ENCODE measurements around the gene ZSWIM5.

ZSWIM5 gene

GRCh38 chr1:45043094-45043493, 163.3 kb downstream of the ZSWIM5 start:
- Histone ChIP-seq H3K18ac (ENCODE audit: low read length) (no peak overlapping the region), H4K12ac (ENCODE audit: low read depth, low read length) (no peak overlapping the region), H3K4ac (ENCODE audit: low read depth, low read length) (no peak overlapping the region), H4K8ac (ENCODE audit: low read depth, low read length) (no peak overlapping the region), H3K4me1 (ENCODE audit: control insufficient read depth in 1 of 2, insufficient read depth in 2 of 2, low read length in 2 of 2) (no peaks in the 10 kb centered on the region), H3K27me3 (ENCODE audit: insufficient read depth, low read length) (no peaks in the 10 kb centered on the region), H3K9ac (ENCODE audit: low read length) (no peak overlapping the region), H3K9me3 (ENCODE audit: insufficient read depth, low read depth, low read length) (no peaks in the 10 kb centered on the region), H2BK120ac (ENCODE audit: insufficient read depth, low read length, poor library complexity) (no peak overlapping the region), H3K36me3 (ENCODE audit: control insufficient read depth in 1 of 2, insufficient read depth in 2 of 2, low read length in 2 of 2) (no peaks in the 10 kb centered on the region), H2BK5ac (ENCODE audit: low read depth, low read length, poor library complexity) (no peak overlapping the region), H3K79me2 (ENCODE audit: control insufficient read depth, insufficient read depth, low read length, poor library complexity) (no peaks in the 10 kb centered on the region), H3K27ac (ENCODE audit: low read depth, low read length) (no peak overlapping the region), H2BK12ac (ENCODE audit: low read length) (no peak overlapping the region), H3K14ac (ENCODE audit: low read length) (no peak overlapping the region), H3K4me3 (ENCODE audit: low read depth, low read length) (no peak overlapping the region), H2AK5ac (ENCODE audit: low read length) (no peak overlapping the region), H2AFZ (ENCODE audit: insufficient read depth, low read length, poor library complexity) (no peak overlapping the region), H3K79me1 (ENCODE audit: low read length) (no peaks in the 10 kb centered on the region), H3K23ac (ENCODE audit: low read length) (no peak overlapping the region), H3K4me2 (ENCODE audit: low read length) (no peak overlapping the region), H4K91ac (ENCODE audit: low read depth, low read length) (no peak overlapping the region)
- WGBS (ENCODE audit: extremely low coverage, insufficient coverage, insufficient read length): no CpG with 5 or more reads among the region's 5 CpGs
- no peak for DNase-seq

- Histone ChIP-seq H3K79me1 (ENCODE audit: low read length) (no peaks in the 10 kb centered on the region), H2AFZ (ENCODE audit: insufficient read depth, low read length, poor library complexity) (no peak overlapping the region), H3K9ac (ENCODE audit: low read length) (no peak overlapping the region), H2AK5ac (ENCODE audit: low read length) (no peak overlapping the region), H2BK5ac (ENCODE audit: low read depth, low read length, poor library complexity) (no peak overlapping the region), H3K4ac (ENCODE audit: low read depth, low read length) (no peak overlapping the region), H3K36me3 (ENCODE audit: control insufficient read depth in 1 of 2, insufficient read depth in 2 of 2, low read length in 2 of 2) (no peaks in the 10 kb centered on the region), H3K4me3 (ENCODE audit: low read depth, low read length) (no peak overlapping the region), H3K14ac (ENCODE audit: low read length) (no peak overlapping the region), H3K9me3 (ENCODE audit: insufficient read depth, low read depth, low read length) (no peaks in the 10 kb centered on the region), H4K8ac (ENCODE audit: low read depth, low read length) (no peak overlapping the region), H2BK120ac (ENCODE audit: insufficient read depth, low read length, poor library complexity) (no peak overlapping the region), H4K12ac (ENCODE audit: low read depth, low read length) (no peak overlapping the region), H3K4me1 (ENCODE audit: control insufficient read depth in 1 of 2, insufficient read depth in 2 of 2, low read length in 2 of 2) (no peaks in the 10 kb centered on the region), H3K27me3 (ENCODE audit: insufficient read depth, low read length) (no peaks in the 10 kb centered on the region), H3K27ac (ENCODE audit: low read depth, low read length) (no peak overlapping the region), H4K91ac (ENCODE audit: low read depth, low read length) (no peak overlapping the region), H2BK12ac (ENCODE audit: low read length) (no peak overlapping the region), H3K79me2 (ENCODE audit: control insufficient read depth, insufficient read depth, low read length, poor library complexity) (no peaks in the 10 kb centered on the region), H3K18ac (ENCODE audit: low read length) (no peak overlapping the region), H3K4me2 (ENCODE audit: low read length) (no peak overlapping the region), H3K23ac (ENCODE audit: low read length) (no peak overlapping the region)
- WGBS (ENCODE audit: extremely low coverage, insufficient coverage, insufficient read length): no CpG with 5 or more reads among the region's 5 CpGs
- no peak for DNase-seq
Measured at GRCh38 chr1:45040297-45040696, 166.1 kb downstream of the ZSWIM5 start.

DNA sequence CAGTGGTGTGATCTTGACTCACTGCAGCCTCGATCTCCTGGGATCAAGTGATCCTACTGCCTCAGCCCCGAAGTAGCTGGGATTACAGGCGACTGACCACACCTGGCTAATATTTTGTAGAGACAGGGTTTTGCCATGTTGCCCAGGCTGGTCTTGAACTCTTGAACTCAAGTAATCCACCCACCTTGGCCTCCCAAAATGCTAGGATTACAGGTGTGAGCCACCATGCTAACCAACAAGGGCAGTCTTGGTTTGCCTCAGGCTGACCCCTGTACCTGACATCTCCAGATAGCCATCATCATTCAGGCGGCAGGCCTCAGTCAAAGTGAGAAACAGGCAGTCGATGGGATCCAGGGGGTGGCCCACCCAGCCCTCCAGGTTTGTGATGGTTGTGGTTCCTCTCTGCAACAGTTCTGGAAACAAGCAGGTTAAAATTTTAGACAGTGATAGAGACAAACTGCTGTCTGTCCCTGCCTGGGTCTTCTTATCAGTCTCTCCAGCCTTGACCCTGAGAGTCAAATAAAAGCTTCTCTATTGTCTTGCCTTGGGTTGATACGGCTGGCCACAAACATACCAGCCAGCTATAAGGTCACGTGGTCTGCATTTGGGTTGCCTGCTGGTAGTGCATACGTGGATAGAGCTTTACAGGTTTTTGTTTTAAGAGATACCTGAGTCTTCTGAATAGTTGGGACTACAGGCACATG, 167.6 kb downstream of the ZSWIM5 start:
- H4K91ac ChIP-seq (ENCODE audit: low read depth, low read length): no peak overlapping the region
- no peak overlapping the region for H3K18ac ChIP-seq (ENCODE audit: low read length)
- no peak overlapping the region for H3K4me2 ChIP-seq (ENCODE audit: low read length)
- no peaks in the 10 kb centered on the region for H3K9me3 ChIP-seq (ENCODE audit: insufficient read depth, low read depth, low read length)
- no peak overlapping the region for H2AFZ ChIP-seq (ENCODE audit: insufficient read depth, low read length, poor library complexity)
- no peak overlapping the region for H4K12ac ChIP-seq (ENCODE audit: low read depth, low read length)
- no peak overlapping the region for H4K8ac ChIP-seq (ENCODE audit: low read depth, low read length)
- H3K4ac ChIP-seq (ENCODE audit: low read depth, low read length): no peak overlapping the region
- no peak overlapping the region for H2BK5ac ChIP-seq (ENCODE audit: low read depth, low read length, poor library complexity)
- H3K9ac ChIP-seq (ENCODE audit: low read length): no peak overlapping the region
- H3K27ac ChIP-seq (ENCODE audit: low read depth, low read length): no peak overlapping the region
- H2BK120ac ChIP-seq (ENCODE audit: insufficient read depth, low read length, poor library complexity): no peak overlapping the region
- no peaks in the 10 kb centered on the region for H3K79me1 ChIP-seq (ENCODE audit: low read length)
- no peak overlapping the region for H3K14ac ChIP-seq (ENCODE audit: low read length)
- no peaks in the 10 kb centered on the region for H3K36me3 ChIP-seq (ENCODE audit: control insufficient read depth in 1 of 2, insufficient read depth in 2 of 2, low read length in 2 of 2)
- H3K4me1 ChIP-seq (ENCODE audit: control insufficient read depth in 1 of 2, insufficient read depth in 2 of 2, low read length in 2 of 2): no peaks in the 10 kb centered on the region
- H2BK12ac ChIP-seq (ENCODE audit: low read length): no peak overlapping the region
- WGBS (ENCODE audit: extremely low coverage, insufficient coverage, insufficient read length): no CpG with 5 or more reads among the region's 8 CpGs
- no peaks in the 10 kb centered on the region for H3K79me2 ChIP-seq (ENCODE audit: control insufficient read depth, insufficient read depth, low read length, poor library complexity)
- H3K23ac ChIP-seq (ENCODE audit: low read length): no peak overlapping the region
- H2AK5ac ChIP-seq (ENCODE audit: low read length): no peak overlapping the region
- DNase-seq: no peak
- H3K27me3 ChIP-seq (ENCODE audit: insufficient read depth, low read length): no peaks in the 10 kb centered on the region
- H3K4me3 ChIP-seq (ENCODE audit: low read depth, low read length): no peak overlapping the region

GRCh38 chr1:45038240-45038639, 168.2 kb downstream of the ZSWIM5 start:
- no peak overlapping the region for H4K91ac ChIP-seq (ENCODE audit: low read depth, low read length)
- H3K4me3 ChIP-seq (ENCODE audit: low read depth, low read length): no peak overlapping the region
- no peak overlapping the region for H3K23ac ChIP-seq (ENCODE audit: low read length)
- H4K8ac ChIP-seq (ENCODE audit: low read depth, low read length): no peak overlapping the region
- H2AFZ ChIP-seq (ENCODE audit: insufficient read depth, low read length, poor library complexity): no peak overlapping the region
- H2AK5ac ChIP-seq (ENCODE audit: low read length): no peak overlapping the region
- no peaks in the 10 kb centered on the region for H3K79me1 ChIP-seq (ENCODE audit: low read length)
- H3K18ac ChIP-seq (ENCODE audit: low read length): no peak overlapping the region
- H3K27me3 ChIP-seq (ENCODE audit: insufficient read depth, low read length): no peaks in the 10 kb centered on the region
- no peak overlapping the region for H3K9ac ChIP-seq (ENCODE audit: low read length)
- H2BK5ac ChIP-seq (ENCODE audit: low read depth, low read length, poor library complexity): no peak overlapping the region
- H3K4ac ChIP-seq (ENCODE audit: low read depth, low read length): no peak overlapping the region
- H3K36me3 ChIP-seq (ENCODE audit: control insufficient read depth in 1 of 2, insufficient read depth in 2 of 2, low read length in 2 of 2): no peaks in the 10 kb centered on the region
- H3K27ac ChIP-seq (ENCODE audit: low read depth, low read length): no peak overlapping the region
- no peaks in the 10 kb centered on the region for H3K79me2 ChIP-seq (ENCODE audit: control insufficient read depth, insufficient read depth, low read length, poor library complexity)
- DNase-seq: no peak
- no peak overlapping the region for H2BK120ac ChIP-seq (ENCODE audit: insufficient read depth, low read length, poor library complexity)
- H3K4me2 ChIP-seq (ENCODE audit: low read length): no peak overlapping the region
- no CpG with 5 or more reads among the region's 2 CpGs for WGBS (ENCODE audit: extremely low coverage, insufficient coverage, insufficient read length)
- H3K9me3 ChIP-seq (ENCODE audit: insufficient read depth, low read depth, low read length): no peaks in the 10 kb centered on the region
- H4K12ac ChIP-seq (ENCODE audit: low read depth, low read length): no peak overlapping the region
- H3K14ac ChIP-seq (ENCODE audit: low read length): no peak overlapping the region
- no peak overlapping the region for H2BK12ac ChIP-seq (ENCODE audit: low read length)
- H3K4me1 ChIP-seq (ENCODE audit: control insufficient read depth in 1 of 2, insufficient read depth in 2 of 2, low read length in 2 of 2): no peaks in the 10 kb centered on the region

All from trophoblast cell (in vitro differentiated cells and primary cell).